Keratinocyte (primary cell): ENCODE results near the gene TGM4. TPM values are rescaled to one million over a fixed set of nuclear protein-coding genes. Genes with fewer than 3 reads are reported as not detected.

Experiments
- DNase-seq: peaks from one replicate; pipeline ENCODE4 v3.0.0-alpha.2; 2011; ENCODE audit warnings: low read depth, missing footprints, low spot score
- FAIRE-seq: peaks from 2 replicates; lab custom pipeline; 2011; peaks lifted over from hg19 to GRCh38; lab: Jason Lieb, UNC
- H2AFZ ChIP-seq: 2 replicates; pipeline ENCODE4 v1.6.0; 2012; ENCODE audit warnings: low read length, control low read depth, inconsistent platforms; ENCODE audit not compliant: control insufficient read depth
- H3K27ac ChIP-seq: 2 replicates; pipeline ENCODE4 v1.5.1; 2011; ENCODE audit warnings: low read length; ENCODE audit not compliant: control insufficient read depth, insufficient read depth
- H3K27me3 ChIP-seq: 3 replicates; pipeline ENCODE4 v1.6.0; 2011; ENCODE audit warnings: low read length; ENCODE audit not compliant: control insufficient read depth, insufficient read depth; ENCODE audit errors: extremely low read depth
- H3K36me3 ChIP-seq, 2 experiments: 2 replicates in 1 of 2; 3 replicates in 1 of 2; pipeline ENCODE4 v1.5.1; 2011; ENCODE audit warnings: low read length in 2 of 2, mild to moderate bottlenecking in 1 of 2; ENCODE audit not compliant: control insufficient read depth in 2 of 2, insufficient read depth in 2 of 2; ENCODE audit errors: extremely low read depth in 1 of 2
- H3K4me1 ChIP-seq: 3 replicates; pipeline ENCODE4 v1.5.1; 2011; ENCODE audit warnings: low read length; ENCODE audit not compliant: control insufficient read depth, insufficient read depth; ENCODE audit errors: extremely low read depth
- H3K4me2 ChIP-seq: 3 replicates; pipeline ENCODE4 v1.6.0; 2011; ENCODE audit warnings: low read depth, low read length; ENCODE audit not compliant: control insufficient read depth, insufficient read depth; ENCODE audit errors: extremely low read depth
- H3K4me3 ChIP-seq, 3 experiments: fragments of 200-600 bp in 1 of 3; sonication (generic) in 1 of 3; 2 replicates in 2 of 3; 3 replicates in 1 of 3; pipeline ENCODE4 v1.5.1; 2011 to 2016; ENCODE audit warnings: low read length in 3 of 3, mild to moderate bottlenecking in 3 of 3, control low read depth in 2 of 3, inconsistent platforms in 1 of 3, low read depth in 1 of 3, mixed read lengths in 1 of 3, mixed run types in 1 of 3, moderate library complexity in 1 of 3; ENCODE audit not compliant: control insufficient read depth in 2 of 3, insufficient read depth in 2 of 3; ENCODE audit errors: extremely low read depth in 1 of 3
- H3K79me2 ChIP-seq: 2 replicates; pipeline ENCODE4 v1.6.0; 2012; ENCODE audit warnings: low read length; ENCODE audit not compliant: control insufficient read depth, insufficient read depth
- H3K9ac ChIP-seq: 3 replicates; pipeline ENCODE4 v1.6.0; 2011; ENCODE audit warnings: low read length; ENCODE audit not compliant: control insufficient read depth, insufficient read depth; ENCODE audit errors: extremely low read depth
- H3K9me1 ChIP-seq: 3 replicates; pipeline ENCODE4 v1.6.0; 2011; ENCODE audit warnings: low read length; ENCODE audit not compliant: control insufficient read depth, insufficient read depth; ENCODE audit errors: extremely low read depth
- H3K9me3 ChIP-seq: 2 replicates; pipeline ENCODE4 v1.5.1; 2012; ENCODE audit warnings: low read depth, low read length; ENCODE audit not compliant: control insufficient read depth
- H4K20me1 ChIP-seq: 3 replicates; pipeline ENCODE4 v1.6.0; 2011; ENCODE audit warnings: low read length; ENCODE audit not compliant: control insufficient read depth, insufficient read depth; ENCODE audit errors: extremely low read depth
- CTCF ChIP-seq, 3 experiments: IDR thresholded peaks in 1 of 3; conservative IDR thresholded peaks in 1 of 3; optimal IDR thresholded peaks in 1 of 3; 2 replicates in 2 of 3; 3 replicates in 1 of 3; pipeline versions ENCODE3 to v1.5.1; 2011; ENCODE audit warnings: low read length in 3 of 3, mild to moderate bottlenecking in 3 of 3, moderate library complexity in 2 of 3, control low read depth in 1 of 3, inconsistent platforms in 1 of 3; ENCODE audit not compliant: insufficient read depth in 2 of 3; ENCODE audit errors: extremely low read depth in 1 of 3
- EZH2 ChIP-seq: IDR thresholded peaks from one replicate; pipeline ENCODE4 v1.6.1; 2012; ENCODE audit warnings: inconsistent platforms, mild to moderate bottlenecking, low read length, moderate library complexity
- dilution Hi-C: fragments of 300-500 bp; cut with MboI; formaldehyde crosslinking; loops from one replicate; pipeline ENCODE4 v1.7.0; 2020; ENCODE audit warnings: low sequenced_read_pairs; ENCODE audit not compliant: extremely low pct_ligation_motif_present
- polyA plus RNA-seq, 5 experiments: library from polyadenylated mRNA; depleted of rRNA in 3 of 5; stranded (reverse) in 3 of 5; stranded (forward) in 1 of 5; unstranded in 1 of 5; fragments of >200 nt; gene quantifications; 1 replicate in 1 of 5; 2 replicates in 3 of 5; 3 replicates in 1 of 5; pipeline versions ENCODE4 v1.2.1 to v1.2.3, GENCODE V29; 2011 to 2012; ENCODE audit warnings: missing spikeins in 2 of 5, low read depth in 1 of 5, low replicate concordance in 1 of 5

TGM4 gene
- polyA plus RNA-seq, 1 donor (not counting 4 experiments of a cell fraction or from before 2014, with no cell fraction given), result 1.3 TPM

GRCh38 chr3:44842376-44842775 lies 32.0 kb upstream of the TGM4 start:
- FAIRE-seq, result no peak

GRCh38 chr3:44845528-44846520 lies 28.6 kb upstream of the TGM4 start:
- TF ChIP-seq CTCF (optimal IDR thresholded peaks at IDR 0.05 in 1 of 3, IDR thresholded peaks at IDR 0.05 in 1 of 3, conservative IDR thresholded peaks at IDR 0.05 in 1 of 3; ENCODE audit: extremely low read depth in 1 of 3, insufficient read depth in 2 of 3, low read length in 3 of 3) (no peak), EZH2 (no peak)
- Histone ChIP-seq H3K4me3 (no peak overlapping the region), H3K27me3 (no peaks in the 10 kb centered on the region), H2AFZ (peak overlapping the region; percentile 37), H3K4me2 (peak overlapping the region; percentile 44), H3K79me2 (no peaks in the 10 kb centered on the region), H3K9me3 (no peaks in the 10 kb centered on the region), H3K36me3 (peaks cover 0 to 6% of the 10 kb centered on the region in 2 experiments), H3K27ac (peak overlapping the region; percentile 49), H3K9ac (peak overlapping the region; percentile 22), H3K4me1 (peaks cover 9% of the 10 kb centered on the region), H3K9me1 (no peaks in the 10 kb centered on the region), H4K20me1 (no peaks in the 10 kb centered on the region)
- peak; percentile 56 for FAIRE-seq
- no peak for DNase-seq
- dilution Hi-C loops, result no loop called here

More at GRCh38 chr3:44842376-44842775, 32.0 kb upstream of the TGM4 start:
- no peaks in the 10 kb centered on the region for H3K9me1 ChIP-seq
- peaks cover 0 to 12% of the 10 kb centered on the region in 2 experiments for H3K36me3 ChIP-seq
- no peak for DNase-seq
- dilution Hi-C loops, result no loop called here
- H3K27ac ChIP-seq, result no peak overlapping the region
- no peaks in the 10 kb centered on the region for H3K9me3 ChIP-seq
- no peaks in the 10 kb centered on the region for H4K20me1 ChIP-seq
- TF ChIP-seq CTCF (optimal IDR thresholded peaks at IDR 0.05 in 1 of 3, IDR thresholded peaks at IDR 0.05 in 1 of 3, conservative IDR thresholded peaks at IDR 0.05 in 1 of 3; ENCODE audit: extremely low read depth in 1 of 3, insufficient read depth in 2 of 3, low read length in 3 of 3) (no peak), EZH2 (no peak)
- H3K79me2 ChIP-seq, result no peaks in the 10 kb centered on the region
- H3K4me3 ChIP-seq, result no peak overlapping the region
- H3K4me2 ChIP-seq, result no peak overlapping the region
- peaks cover 9% of the 10 kb centered on the region for H3K4me1 ChIP-seq
- no peak overlapping the region for H2AFZ ChIP-seq
- no peaks in the 10 kb centered on the region for H3K27me3 ChIP-seq
- H3K9ac ChIP-seq, result no peak overlapping the region
